Upper lobe of left lung (tissue), 6 donors: ENCODE measurements around the gene GNGT2. TPM values are rescaled to one million over a fixed set of nuclear protein-coding genes. Genes with fewer than 3 reads are reported as not detected.

Source experiments
- ATAC-seq, 2 donors: fragments of 200-7000 bp; cut with Tn5 transposase; one replicate each; pipeline ENCODE4 v1.9.1; 2022; ENCODE audit warnings: mild to moderate bottlenecking in 2 of 2, moderate library complexity in 2 of 2; ENCODE audit not compliant: low FRiP score in 2 of 2
- DNase-seq, 2 donors: peaks; one replicate each; pipeline ENCODE4 v3.0.0-alpha.2; 2019 to 2020
- H3K27ac ChIP-seq, 4 donors: fragments of 200-600 bp; sonication (generic); one replicate each; pipeline ENCODE4 v1.5.1; 2016 to 2019
- H3K27me3 ChIP-seq, 4 donors: fragments of 200-600 bp; sonication (generic); one replicate each; pipeline ENCODE4 v1.5.1; 2017 to 2019
- H3K36me3 ChIP-seq, 4 donors: fragments of 200-600 bp; sonication (generic); one replicate each; pipeline ENCODE4 v1.5.1; 2016 to 2019
- H3K4me1 ChIP-seq, 4 donors: fragments of 200-600 bp; sonication (generic); one replicate each; pipeline ENCODE4 v1.5.1; 2018 to 2019
- H3K4me3 ChIP-seq, 4 donors: fragments of 200-600 bp; sonication (generic); one replicate each; pipeline ENCODE4 v1.5.1; 2017 to 2019; ENCODE audit warnings: mild to moderate bottlenecking in 2 of 4, moderate library complexity in 1 of 4
- H3K9me3 ChIP-seq, 4 donors: fragments of 200-600 bp; sonication (generic); one replicate each; pipeline ENCODE4 v1.5.1; 2018 to 2019
- CTCF ChIP-seq, 6 experiments: fragments of 450-650 bp in 4 of 6; fragments of 200-600 bp in 2 of 6; sonication (generic) in 2 of 6; IDR thresholded peaks; one replicate each; pipeline ENCODE4 v1.5.1; 2016 to 2019; ENCODE audit warnings: antibody characterized with exemption in 6 of 6
- EP300 ChIP-seq, 4 donors: sonication (generic); formaldehyde crosslinking; IDR thresholded peaks; one replicate each; pipeline ENCODE4 v1.5.1; 2017; ENCODE audit warnings: antibody characterized with exemption in 4 of 4, control low read depth in 2 of 4
- POLR2A ChIP-seq, 4 donors: fragments of 450-650 bp; IDR thresholded peaks; one replicate each; pipeline ENCODE4 v1.5.1; 2016 to 2017; ENCODE audit warnings: antibody characterized with exemption in 4 of 4, mild to moderate bottlenecking in 2 of 4
- POLR2AphosphoS5 ChIP-seq, 2 donors: sonication (generic); formaldehyde crosslinking; IDR thresholded peaks; one replicate each; pipeline ENCODE4 v1.5.1; 2017; ENCODE audit warnings: antibody characterized with exemption in 2 of 2
- WGBS, 2 donors: methylation state at CpG; one replicate each; pipeline ENCODE4 v1.1.5; 2017 to 2018; 5-methylcytosine and 5-hydroxymethylcytosine counted together
- total RNA-seq, 6 donors: library from RNA; depleted of rRNA in 4 of 6; stranded (reverse); fragments of >200 nt in 4 of 6; gene quantifications; one replicate each; pipeline versions ENCODE4 v1.1.0 to v1.2.1, GENCODE V29; 2016 to 2021
- donor health status: DM: no; HTN: no; CAD: no; lungs with moderate emphysema.
- donor health status: DM: no; HTN: yes; CAD: no; lungs with severe emphysema.

Gene GNGT2
- total RNA-seq, 6 donors from 2014 or later = 1.1 to 22.5 (median 9.9) TPM

DNA sequence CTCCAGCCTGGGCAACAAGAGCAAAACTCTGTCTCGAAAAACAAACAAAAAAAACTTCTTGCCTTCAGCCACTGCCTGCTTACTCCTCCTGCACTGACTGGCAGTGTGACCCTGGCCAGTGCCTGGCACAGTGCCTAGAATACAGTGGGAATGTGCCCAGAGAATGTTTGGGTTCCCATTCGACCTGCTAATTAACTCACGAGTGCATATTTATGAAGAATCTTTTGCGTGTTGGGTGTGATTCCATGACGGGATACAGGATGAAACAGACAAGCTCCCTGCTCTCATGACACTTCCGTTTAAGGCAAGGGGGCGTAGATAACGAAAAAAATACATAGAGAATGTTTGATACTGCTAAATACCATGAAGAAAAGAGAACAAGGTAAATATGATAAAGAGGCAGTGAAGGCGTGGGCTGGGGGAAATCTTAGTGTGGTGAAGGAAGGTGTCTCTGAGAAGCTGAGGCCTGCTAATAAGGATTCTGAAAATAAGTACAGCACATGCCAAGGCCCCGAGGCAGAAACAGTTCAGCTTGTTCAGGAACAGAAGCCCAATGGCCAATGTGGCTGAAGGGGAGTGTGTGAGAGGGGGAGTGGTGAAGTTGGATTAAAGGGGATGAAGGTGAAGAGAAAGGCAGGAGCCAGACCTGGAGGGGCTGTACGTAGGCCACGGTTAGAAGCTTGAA, 4.4 kb upstream of the GNGT2 start:
- H3K4me3 ChIP-seq = peak overlapping the region in 1 of 4 donors; percentile 11
- no peaks in the 10 kb centered on the region for H3K27me3 ChIP-seq
- ATAC-seq (no peak), DNase-seq (peak in 1 of 2 donors; percentile 58)
- TF ChIP-seq POLR2A (IDR thresholded peaks at IDR 0.05) (no peak), EP300 (IDR thresholded peaks at IDR 0.05) (no peak), POLR2AphosphoS5 (IDR thresholded peaks at IDR 0.05) (no peak), CTCF (IDR thresholded peaks at IDR 0.05) (no peak)
- peaks cover 0 to 11% (median 3%) of the 10 kb centered on the region in 4 donors for H3K36me3 ChIP-seq
- H3K9me3 ChIP-seq = no peaks in the 10 kb centered on the region
- H3K4me1 ChIP-seq = peaks cover 51 to 82% (median 75%) of the 10 kb centered on the region in 4 donors
- WGBS, 2 donors = 39 to 50% methylated on average over 12 of the region's 12 CpGs
- H3K27ac ChIP-seq = peak overlapping the region; percentile 6 to 86 (median 70)

DNA sequence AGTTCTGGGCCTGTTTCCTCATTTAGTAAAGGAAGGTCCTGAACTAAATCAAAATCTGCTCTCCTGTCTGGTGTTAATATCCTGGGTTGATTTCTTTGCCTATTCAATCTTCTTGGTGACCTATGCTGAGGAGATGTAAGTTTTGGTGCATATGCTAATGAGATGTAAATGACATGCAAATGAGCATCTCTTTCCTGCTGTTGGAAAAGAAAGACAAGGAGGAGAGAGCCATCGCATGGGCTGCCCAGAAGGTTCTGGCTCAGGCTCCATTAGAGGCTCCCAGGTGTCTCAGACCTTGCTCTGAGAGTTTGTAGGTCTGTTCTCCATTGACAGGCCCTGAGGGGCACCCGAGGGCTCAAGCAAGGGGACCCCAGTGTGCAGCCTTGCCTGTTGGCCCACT, 3.5 kb upstream of the GNGT2 start:
- H3K36me3 ChIP-seq = peaks cover 0 to 1% (median 0%) of the 10 kb centered on the region in 4 donors
- H3K27me3 ChIP-seq = no peaks in the 10 kb centered on the region
- H3K4me3 ChIP-seq = peak overlapping the region in 1 of 4 donors; percentile 11
- ATAC-seq (no peak), DNase-seq (no peak)
- H3K9me3 ChIP-seq = no peaks in the 10 kb centered on the region
- H3K27ac ChIP-seq = peak overlapping the region; percentile 12 to 86 (median 70)
- 69 to 100% methylated on average over 1 to 2 of the region's 2 CpGs for WGBS, 2 donors
- peaks cover 54 to 84% (median 76%) of the 10 kb centered on the region in 4 donors for H3K4me1 ChIP-seq
- TF ChIP-seq EP300 (IDR thresholded peaks at IDR 0.05) (no peak), POLR2A (IDR thresholded peaks at IDR 0.05) (no peak), CTCF (IDR thresholded peaks at IDR 0.05) (no peak)

GRCh38 chr17:49213399-49213798, 3.0 kb upstream of the GNGT2 start:
- H3K4me1 ChIP-seq = peaks cover 54 to 80% (median 74%) of the 10 kb centered on the region in 4 donors
- TF ChIP-seq CTCF (IDR thresholded peaks at IDR 0.05) (no peak), POLR2AphosphoS5 (IDR thresholded peaks at IDR 0.05) (no peak), EP300 (IDR thresholded peaks at IDR 0.05) (no peak), POLR2A (IDR thresholded peaks at IDR 0.05) (no peak)
- H3K4me3 ChIP-seq = peak overlapping the region in 1 of 4 donors; percentile 11
- no peaks in the 10 kb centered on the region for H3K36me3 ChIP-seq
- no peak for ATAC-seq
- no peaks in the 10 kb centered on the region for H3K9me3 ChIP-seq
- 66% methylated on average over 5 of the region's 5 CpGs for WGBS, 2 donors
- H3K27ac ChIP-seq = peak overlapping the region in 2 of 4 donors; percentile 73 to 86
- H3K27me3 ChIP-seq = no peaks in the 10 kb centered on the region
- DNase-seq = no peak

GRCh38 chr17:49209061-49209571, 1.3 kb downstream of the GNGT2 start:
- Histone ChIP-seq H3K27ac (peak overlapping the region; percentile 50 to 87 (median 86)), H3K4me1 (peaks cover 16 to 39% (median 31%) of the 10 kb centered on the region in 4 donors), H3K4me3 (no peak overlapping the region), H3K27me3 (no peaks in the 10 kb centered on the region), H3K36me3 (no peaks in the 10 kb centered on the region), H3K9me3 (no peaks in the 10 kb centered on the region)
- no peak for DNase-seq
- no peak for TF ChIP-seq POLR2AphosphoS5 (IDR thresholded peaks at IDR 0.05)
- TF ChIP-seq POLR2A (IDR thresholded peaks at IDR 0.05) = no peak
- no peak for TF ChIP-seq CTCF (IDR thresholded peaks at IDR 0.05)
- TF ChIP-seq EP300 (IDR thresholded peaks at IDR 0.05) = no peak
- no peak for ATAC-seq
- WGBS, 2 donors = 73 to 74% methylated on average over 10 of the region's 10 CpGs
